GM12878 (cell line): ENCODE data around the gene MBD5. TPM values are rescaled to one million over a fixed set of nuclear protein-coding genes. Genes with fewer than 3 reads are reported as not detected.

ENCODE experiments used
- ATAC-seq: fragments of 200-7000 bp; cut with Tn5 transposase; 3 replicates; pipeline ENCODE4 v1.9.1; 2020; ENCODE audit warnings: mild to moderate bottlenecking, moderate library complexity
- BruUV-seq: library from RNA; stranded (reverse); fragments of 400-500 nt; replicated peaks from 2 replicates; lab custom pipeline; 2021; lab: Mats Ljungman, UMichigan
- CTCF ChIA-PET: fragments of 300-600 bp; sonication (Branson Sonifier 250); formaldehyde crosslinking; extraction: SDS; loops from one replicate; lab custom pipeline; 2021; ENCODE audit warnings: inconsistent platforms; lab: Yijun Ruan, JAX
- POLR2A ChIA-PET: fragments of 350-600 bp; formaldehyde crosslinking; extraction: SDS; loops from one replicate; lab custom pipeline; 2021; ENCODE audit warnings: inconsistent platforms; lab: Charles Lee
- RAD21 ChIA-PET: fragments of 300-600 bp; sonication (Branson Sonifier 250); formaldehyde crosslinking; loops from one replicate; lab custom pipeline; 2023; ENCODE audit warnings: antibody characterized with exemption; ENCODE audit not compliant: unreplicated experiment; lab: Charles Lee
- SMC1A ChIA-PET: fragments of 300-600 bp; sonication (Branson Sonifier 250); formaldehyde crosslinking; loops from one replicate; lab custom pipeline; 2023; ENCODE audit not compliant: unreplicated experiment, uncharacterized antibody; lab: Charles Lee
- DNase-seq: peaks from one replicate; pipeline ENCODE4 v3.0.0-alpha.2; 2011; ENCODE audit warnings: low read depth, low spot score
- FAIRE-seq: peaks from 3 replicates; lab custom pipeline; 2011; peaks lifted over from hg19 to GRCh38; lab: Jason Lieb, UNC
- H2AFZ ChIP-seq: 2 replicates; pipeline ENCODE4 v1.6.0; 2011; ENCODE audit warnings: low read depth, low read length, control low read depth; ENCODE audit not compliant: control insufficient read depth
- H3K27ac ChIP-seq: 2 replicates; pipeline ENCODE4 v1.5.1; 2011; ENCODE audit warnings: control low read depth; ENCODE audit not compliant: control insufficient read depth, insufficient read depth
- H3K27me3 ChIP-seq, 2 experiments: replicated peaks in 1 of 2; 2 replicates each; pipeline versions ENCODE4 v1.6.0 to v1.6.1; 2011; ENCODE audit warnings: low read length in 1 of 2; ENCODE audit not compliant: control insufficient read depth in 2 of 2, insufficient read depth in 2 of 2
- H3K36me3 ChIP-seq, 2 experiments: 2 replicates each; pipeline ENCODE4 v1.5.1; 2011; ENCODE audit warnings: low read length in 1 of 2; ENCODE audit not compliant: control insufficient read depth in 2 of 2, insufficient read depth in 2 of 2
- H3K4me1 ChIP-seq: 2 replicates; pipeline ENCODE4 v1.6.1; 2011; ENCODE audit warnings: mild to moderate bottlenecking, low read length, moderate library complexity, mixed read lengths; ENCODE audit not compliant: control insufficient read depth, insufficient read depth
- H3K4me2 ChIP-seq: 2 replicates; pipeline ENCODE4 v1.6.0; 2011; ENCODE audit warnings: control low read depth; ENCODE audit not compliant: control insufficient read depth, insufficient read depth
- H3K4me3 ChIP-seq: fragments of 200-600 bp; sonication (generic); 2 replicates; pipeline ENCODE4 v1.5.1; 2016
- H3K79me2 ChIP-seq: 2 replicates; pipeline ENCODE4 v1.6.0; 2011; ENCODE audit warnings: low read length; ENCODE audit not compliant: control insufficient read depth, insufficient read depth
- H3K9ac ChIP-seq: 2 replicates; pipeline ENCODE4 v1.8.0; 2011; ENCODE audit warnings: low read length, control low read depth, mixed read lengths; ENCODE audit not compliant: control insufficient read depth, insufficient read depth
- H3K9me3 ChIP-seq: replicated peaks from 3 replicates; pipeline ENCODE4 v1.5.1; 2011; ENCODE audit warnings: mild to moderate bottlenecking, low read length; ENCODE audit not compliant: control insufficient read depth, insufficient read depth
- H4K20me1 ChIP-seq: 2 replicates; pipeline ENCODE4 v1.6.0; 2011; ENCODE audit not compliant: control insufficient read depth, insufficient read depth
- ASH2L ChIP-seq: fragments of 300-600, 200-600 bp; sonication (generic); IDR thresholded peaks from 2 replicates; pipeline ENCODE4 v1.6.1; 2017; ENCODE audit warnings: low read depth, mild to moderate bottlenecking, borderline replicate concordance
- CBFB ChIP-seq: IDR thresholded peaks from 2 replicates; pipeline ENCODE4 v1.6.1; 2016; ENCODE audit warnings: antibody characterized with exemption, low read depth
- CBX5 ChIP-seq: sonication (generic); IDR thresholded peaks from 2 replicates; pipeline ENCODE4 v1.6.1; 2016; ENCODE audit warnings: low read depth, moderate library complexity, mild to moderate bottlenecking, inconsistent platforms
- CHD1 ChIP-seq: IDR thresholded peaks from 2 replicates; pipeline ENCODE4 v1.6.1; 2012; ENCODE audit warnings: low read depth, low read length, improper control_type of control experiment
- MYC ChIP-seq: IDR thresholded peaks from 2 replicates; pipeline ENCODE4 v1.6.1; 2011; ENCODE audit warnings: mild to moderate bottlenecking, low read length, moderate library complexity, inconsistent platforms; ENCODE audit not compliant: insufficient read depth, insufficient replicate concordance, insufficient read length, severe bottlenecking
- NFIC ChIP-seq: IDR thresholded peaks from 2 replicates; pipeline ENCODE4 v1.6.1; 2012; ENCODE audit warnings: low read depth, mild to moderate bottlenecking, inconsistent platforms, low read length, moderate library complexity
- NFYB ChIP-seq: IDR thresholded peaks from 2 replicates; pipeline ENCODE4 v1.6.1; 2011; ENCODE audit warnings: low read depth, mild to moderate bottlenecking, low read length, improper control_type of control experiment, moderate library complexity; ENCODE audit not compliant: insufficient read depth
- POU2F2 ChIP-seq: IDR thresholded peaks from 3 replicates; pipeline ENCODE4 v1.6.1; 2011; ENCODE audit warnings: low read depth, mild to moderate bottlenecking, low read length, borderline replicate concordance
- RFX5 ChIP-seq: IDR thresholded peaks from 2 replicates; pipeline ENCODE4 v1.6.1; 2011; ENCODE audit warnings: low read depth, low read length, improper control_type of control experiment
- SMC3 ChIP-seq: IDR thresholded peaks from 2 replicates; pipeline ENCODE4 v1.6.1; 2011; ENCODE audit warnings: low read length, improper control_type of control experiment, borderline replicate concordance
- ZNF24 ChIP-seq: fragments of 450-650 bp; IDR thresholded peaks from 2 replicates; pipeline ENCODE4 v1.6.1; 2017; ENCODE audit warnings: antibody characterized with exemption, mild to moderate bottlenecking
- ZNF687 ChIP-seq: fragments of 450-650 bp; IDR thresholded peaks from 2 replicates; pipeline ENCODE4 v1.6.1; 2017; ENCODE audit warnings: mild to moderate bottlenecking, moderate library complexity
- ZSCAN29 ChIP-seq: fragments of 450-650 bp; IDR thresholded peaks from 2 replicates; pipeline ENCODE4 v1.6.1; 2017; ENCODE audit warnings: mild to moderate bottlenecking, moderate library complexity
- WGBS: methylation state at CpG from one replicate; pipeline ENCODE4 v1.1.6; 2016; ENCODE audit warnings: low lambda C conversion rate; ENCODE audit not compliant: insufficient replicate concordance, insufficient coverage; ENCODE audit errors: missing lambda C conversion rate; 5-methylcytosine and 5-hydroxymethylcytosine counted together
- in situ Hi-C: fragments of 300-500 bp; cut with MboI; formaldehyde crosslinking; loops from 9 replicates; pipeline ENCODE4 v1.14.3; 2018; ENCODE audit warnings: mixed read lengths
- intact Hi-C: fragments of 100-400 bp; cut with micrococcal nuclease; formaldehyde crosslinking; loops from one replicate; pipeline ENCODE4 v1.14.2; 2022; ENCODE audit not compliant: unreplicated experiment
- polyA plus RNA-seq, 11 experiments: library from polyadenylated mRNA; depleted of rRNA in 4 of 11; unstranded in 6 of 11; stranded (reverse) in 5 of 11; fragments of >200 nt; fragmentation: Nextera tagmentation in 4 of 11; fragmentation: Illumina TruSeq in 1 of 11; extraction: Ambion mirVana in 4 of 11; extraction: Trizol in 1 of 11; gene quantifications; 1 replicate in 1 of 11; 2 replicates in 10 of 11; pipeline versions ENCODE4 v1.2.1 to v1.2.3, GENCODE V29; 2011 to 2016; ENCODE audit warnings: inconsistent platforms in 2 of 11, missing spikeins in 2 of 11, low read depth in 1 of 11
- total RNA-seq, 4 experiments: library from RNA; depleted of rRNA in 3 of 4; stranded (reverse); fragments of >200 nt in 3 of 4; fragmentation: Illumina TruSeq in 1 of 4; extraction: Trizol in 1 of 4; gene quantifications; 2 replicates each; pipeline versions ENCODE4 v1.2.1 to v1.2.3, GENCODE V29; 2013 to 2021

Gene MBD5
- total and polyA plus RNA-seq, 10 of the 15 experiments (the other 5 are each of a cell fraction or from before 2014, with no cell fraction given): 7.4 to 58.0 (median 21.2) TPM

GRCh38 chr2:148545390-148546256 lies 524.7 kb downstream of the MBD5 start:
- Histone ChIP-seq H3K27ac (no peak overlapping the region), H3K79me2 (no peaks in the 10 kb centered on the region), H3K4me3 (no peak overlapping the region), H3K4me1 (peaks cover 4% of the 10 kb centered on the region), H2AFZ (no peak overlapping the region), H3K9me3 (no peaks in the 10 kb centered on the region), H3K36me3 (no peaks in the 10 kb centered on the region), H3K9ac (no peak overlapping the region), H4K20me1 (no peaks in the 10 kb centered on the region), H3K27me3 (no peaks in the 10 kb centered on the region), H3K4me2 (no peak overlapping the region)
- DNase-seq (no peak), ATAC-seq (no peak), FAIRE-seq (no peak)
- SMC1A ChIA-PET: interaction anchor here (1.1 kb wide), 1 partner anchor 10 kb away, joined by 3 read pairs; no protein-coding TSS in a partner anchor
- in situ Hi-C loops: no loop called here
- CTCF ChIA-PET: interaction anchor here (1.7 kb wide), 1 partner anchor 433 kb away, joined by 3 read pairs; no protein-coding TSS in a partner anchor
- intact Hi-C loops: no loop called here
- POLR2A ChIA-PET: no interaction called here
- no TSS peak for BruUV-seq
- no peak for TF ChIP-seq MYC
- no peak for TF ChIP-seq SMC3
- 35% methylated on average over 8 of the region's 8 CpGs for WGBS
- RAD21 ChIA-PET: no interaction called here

GRCh38 chr2:148546270-148546669 lies 525.4 kb downstream of the MBD5 start:
- Histone ChIP-seq H3K36me3 (no peaks in the 10 kb centered on the region), H3K4me1 (peaks cover 4% of the 10 kb centered on the region), H3K9ac (no peak overlapping the region), H3K79me2 (no peaks in the 10 kb centered on the region), H3K27ac (no peak overlapping the region), H3K4me3 (no peak overlapping the region), H4K20me1 (no peaks in the 10 kb centered on the region), H3K9me3 (no peaks in the 10 kb centered on the region), H3K4me2 (no peak overlapping the region), H3K27me3 (no peaks in the 10 kb centered on the region), H2AFZ (no peak overlapping the region)
- 100% methylated on average over 1 of the region's 1 CpG for WGBS
- CTCF ChIA-PET: interaction anchor here (1.7 kb wide), 1 partner anchor 432 kb away, joined by 3 read pairs; no protein-coding TSS in a partner anchor
- POLR2A ChIA-PET: no interaction called here
- in situ Hi-C loops (no loop called here), intact Hi-C loops (no loop called here)
- no peak for DNase-seq
- BruUV-seq: no TSS peak
- SMC1A ChIA-PET: no interaction called here
- no peak for ATAC-seq
- RAD21 ChIA-PET: no interaction called here
- FAIRE-seq: no peak
- TF ChIP-seq ZSCAN29 (no peak), NFYB (no peak), POU2F2 (no peak), RFX5 (no peak), CHD1 (no peak), CBX5 (no peak), ZNF687 (no peak), CBFB (no peak), ASH2L (no peak), NFIC (no peak), ZNF24 (no peak)
